ENCODE data around the gene RXFP2. TPM values are rescaled to one million over a fixed set of nuclear protein-coding genes. Genes with fewer than 3 reads are reported as not detected.
A peak's percentile ranks its signal among the peaks of the same experiment; 100 is the strongest.

Gene RXFP2, protein sequence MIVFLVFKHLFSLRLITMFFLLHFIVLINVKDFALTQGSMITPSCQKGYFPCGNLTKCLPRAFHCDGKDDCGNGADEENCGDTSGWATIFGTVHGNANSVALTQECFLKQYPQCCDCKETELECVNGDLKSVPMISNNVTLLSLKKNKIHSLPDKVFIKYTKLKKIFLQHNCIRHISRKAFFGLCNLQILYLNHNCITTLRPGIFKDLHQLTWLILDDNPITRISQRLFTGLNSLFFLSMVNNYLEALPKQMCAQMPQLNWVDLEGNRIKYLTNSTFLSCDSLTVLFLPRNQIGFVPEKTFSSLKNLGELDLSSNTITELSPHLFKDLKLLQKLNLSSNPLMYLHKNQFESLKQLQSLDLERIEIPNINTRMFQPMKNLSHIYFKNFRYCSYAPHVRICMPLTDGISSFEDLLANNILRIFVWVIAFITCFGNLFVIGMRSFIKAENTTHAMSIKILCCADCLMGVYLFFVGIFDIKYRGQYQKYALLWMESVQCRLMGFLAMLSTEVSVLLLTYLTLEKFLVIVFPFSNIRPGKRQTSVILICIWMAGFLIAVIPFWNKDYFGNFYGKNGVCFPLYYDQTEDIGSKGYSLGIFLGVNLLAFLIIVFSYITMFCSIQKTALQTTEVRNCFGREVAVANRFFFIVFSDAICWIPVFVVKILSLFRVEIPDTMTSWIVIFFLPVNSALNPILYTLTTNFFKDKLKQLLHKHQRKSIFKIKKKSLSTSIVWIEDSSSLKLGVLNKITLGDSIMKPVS
- not detected for total RNA-seq

- DNase-seq (ENCODE audit: low spot score): no peak
These were observed at the start of gene RXFP2 for GRCh38 chr13:31739226-31739625. RXFP2 (plus strand) TSS chr13:31739526; CDS start chr13:31739613, 87 bp downstream.

GRCh38 chr13:31697290-31697689 lies 42.0 kb upstream of the RXFP2 start:
- DNase-seq (ENCODE audit: low spot score): no peak

GRCh38 chr13:31699650-31700049 lies 39.7 kb upstream of the RXFP2 start:
- no peak for DNase-seq (ENCODE audit: low spot score)

DNA sequence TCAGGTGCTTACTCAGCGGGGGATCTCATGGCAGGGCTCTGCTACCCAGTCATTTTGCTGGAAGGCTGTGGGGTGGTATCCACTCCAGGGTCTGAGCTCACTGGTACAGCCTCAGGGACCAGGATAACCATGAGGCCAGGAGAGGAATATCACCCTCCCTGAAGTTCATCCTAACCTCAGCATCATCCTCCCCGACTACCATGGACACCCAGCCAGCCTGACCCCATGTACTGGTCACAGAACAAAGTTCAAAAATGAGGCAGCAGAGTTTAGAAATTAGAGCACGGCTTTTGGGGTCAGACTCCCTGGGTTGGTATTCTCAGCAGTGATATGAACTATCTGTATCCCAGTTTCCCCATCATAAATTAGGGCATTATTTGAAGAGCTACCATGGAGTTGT lies 35.5 kb upstream of the RXFP2 start:
- no peak for DNase-seq (ENCODE audit: low spot score)

DNA sequence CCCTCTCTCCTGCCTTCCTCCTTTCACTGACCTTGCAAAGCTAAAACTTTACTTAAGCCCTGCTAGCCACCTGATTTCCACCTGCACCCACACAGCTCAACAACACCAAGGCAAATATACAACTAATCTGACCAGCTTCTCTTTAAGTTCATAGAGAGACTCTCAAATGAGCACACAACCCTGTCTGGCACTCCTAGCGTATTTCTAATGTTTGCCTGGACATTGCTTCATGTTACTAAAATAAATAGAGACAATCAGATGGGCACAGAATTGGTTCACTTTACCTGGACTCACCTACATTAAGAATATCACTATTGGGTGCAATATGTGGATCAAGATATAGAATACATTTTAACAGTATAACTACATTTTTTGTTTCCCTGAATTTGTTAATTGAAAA lies 33.2 kb upstream of the RXFP2 start:
- no peak for DNase-seq (ENCODE audit: low spot score)

DNA sequence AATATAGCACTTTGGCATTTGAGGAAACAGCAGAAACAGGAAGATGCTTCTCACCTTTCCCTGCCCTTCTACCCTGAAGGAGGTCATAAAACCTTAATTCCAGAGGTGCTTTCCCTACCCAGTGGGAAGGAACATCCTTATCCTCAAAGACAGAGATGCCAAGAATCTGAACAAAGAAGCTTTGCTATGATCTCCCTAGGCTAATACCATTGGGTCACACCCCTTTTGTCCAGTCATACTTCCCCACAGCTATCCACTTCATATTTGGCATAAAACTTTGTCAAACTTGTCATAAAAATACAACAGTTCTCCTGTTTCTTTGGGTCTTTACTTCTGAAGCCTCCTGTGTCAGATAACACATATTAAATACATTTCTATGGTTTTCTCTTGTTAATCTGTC lies 21.7 kb upstream of the RXFP2 start:
- no peak for DNase-seq (ENCODE audit: low spot score)

DNA sequence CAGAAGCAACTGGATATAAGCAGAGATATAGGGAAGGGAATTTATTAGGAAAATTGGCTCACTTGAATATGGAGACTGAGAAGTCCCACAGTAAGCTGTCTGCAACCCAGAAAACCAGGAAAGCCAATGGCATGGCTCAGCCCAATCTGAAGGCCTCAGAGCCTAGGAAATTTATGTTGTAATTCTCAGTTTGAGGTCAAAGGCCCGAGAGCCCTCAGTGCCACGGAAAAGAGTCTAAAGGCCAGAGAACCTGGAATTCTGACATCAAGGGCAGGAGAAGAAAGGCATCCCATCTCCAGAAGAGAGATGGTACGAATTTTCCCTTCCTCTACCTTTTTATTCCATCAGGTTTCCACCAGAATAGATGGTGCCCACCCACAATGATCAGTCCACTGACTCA lies 20.1 kb upstream of the RXFP2 start:
- DNase-seq (ENCODE audit: low spot score): no peak

DNA sequence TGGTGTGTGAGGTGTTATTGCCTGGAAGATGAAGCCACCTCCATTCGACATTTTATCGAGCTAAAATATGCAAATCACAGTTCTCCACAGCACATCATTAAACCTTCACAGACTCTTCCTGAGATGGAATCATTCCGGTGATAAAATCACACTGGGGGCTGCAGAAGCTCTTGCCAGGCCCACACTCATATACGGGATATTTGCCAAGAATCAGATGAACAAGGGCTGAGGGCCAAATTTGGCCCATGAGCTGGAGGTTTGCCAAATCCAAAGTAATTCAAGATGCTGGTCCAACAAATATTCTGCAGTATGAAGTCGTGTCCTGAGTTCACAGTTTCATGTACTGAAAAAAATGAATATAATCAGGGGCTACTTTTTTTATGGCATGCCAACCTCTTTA lies 16.7 kb upstream of the RXFP2 start:
- no peak for DNase-seq (ENCODE audit: low spot score)

GRCh38 chr13:31725841-31726240 lies 13.5 kb upstream of the RXFP2 start:
- DNase-seq (ENCODE audit: low spot score): no peak

DNA sequence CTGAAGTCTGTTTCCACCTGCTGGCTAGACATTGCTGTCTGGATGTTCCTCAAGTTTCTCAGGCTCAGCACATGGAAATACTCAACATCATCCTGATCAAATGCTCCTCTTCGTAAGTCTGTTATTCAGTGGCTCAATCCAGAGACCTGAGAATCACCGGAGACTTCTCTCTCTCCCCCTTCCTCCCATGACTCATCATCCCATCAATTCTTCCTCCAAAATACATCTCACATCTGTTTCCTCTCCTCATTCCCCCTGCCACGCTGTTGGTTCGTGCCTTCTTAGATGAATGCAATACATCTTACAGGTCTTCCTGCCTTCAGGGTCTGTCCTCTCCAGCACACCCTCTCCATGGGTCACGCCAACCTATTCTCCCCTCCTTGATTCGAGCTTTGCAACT lies 7.4 kb upstream of the RXFP2 start:
- no peak for DNase-seq (ENCODE audit: low spot score)

GRCh38 chr13:31733066-31733465 lies 6.3 kb upstream of the RXFP2 start:
- no peak for DNase-seq (ENCODE audit: low spot score)

DNA sequence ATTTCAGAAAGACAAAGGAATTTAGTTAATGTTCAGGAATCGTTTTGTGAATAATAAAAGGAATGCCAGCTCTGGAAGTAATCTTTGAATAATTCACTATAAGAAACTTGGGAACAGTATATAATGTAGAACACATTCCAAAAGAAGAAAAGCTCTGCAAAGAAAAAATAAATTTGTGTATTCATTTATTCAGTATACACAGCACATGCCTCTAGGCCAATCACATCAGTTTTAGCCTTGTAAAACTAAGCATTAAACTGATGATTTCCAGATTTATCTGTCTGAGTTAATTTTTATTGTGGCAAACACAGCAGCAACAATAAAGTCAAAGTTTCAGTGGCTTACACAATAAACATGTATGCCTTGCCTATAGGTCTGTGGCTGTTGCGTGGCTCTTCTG lies 5.7 kb upstream of the RXFP2 start:
- DNase-seq (ENCODE audit: low spot score): no peak

DNA sequence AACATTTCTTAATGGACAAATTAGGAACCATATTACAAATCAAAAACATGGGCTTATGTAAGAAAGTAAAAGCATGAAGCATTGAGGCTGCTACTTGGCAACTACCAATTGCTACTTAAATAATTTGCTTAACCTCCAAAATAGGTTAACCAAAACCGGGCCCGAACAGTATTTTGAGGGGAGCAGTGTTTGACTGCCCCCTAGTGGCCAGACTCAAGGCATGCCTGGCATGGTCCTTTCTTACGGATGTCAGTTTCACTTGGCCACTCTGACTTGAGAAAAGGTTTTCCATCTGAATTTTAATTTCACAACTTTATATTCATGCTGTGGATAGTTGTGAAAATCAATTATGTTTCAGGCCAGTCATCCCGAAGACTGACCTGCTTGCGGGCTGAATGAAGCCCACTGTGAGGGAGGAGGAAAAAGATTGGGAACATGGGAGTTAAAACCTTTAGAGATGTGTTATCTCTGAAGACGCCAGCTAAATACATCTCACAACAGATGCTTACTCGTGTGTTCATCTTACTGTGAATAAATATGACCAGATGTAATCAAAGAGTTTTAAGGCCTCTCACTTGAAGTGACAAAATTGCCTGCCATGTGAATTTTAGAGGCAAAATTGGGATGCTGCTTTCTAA lies 2.9 kb downstream of the RXFP2 start:
- DNase-seq (ENCODE audit: low spot score): peak; percentile 80

GRCh38 chr13:31747291-31747690 lies 8.0 kb downstream of the RXFP2 start:
- DNase-seq (ENCODE audit: low spot score): no peak

DNA sequence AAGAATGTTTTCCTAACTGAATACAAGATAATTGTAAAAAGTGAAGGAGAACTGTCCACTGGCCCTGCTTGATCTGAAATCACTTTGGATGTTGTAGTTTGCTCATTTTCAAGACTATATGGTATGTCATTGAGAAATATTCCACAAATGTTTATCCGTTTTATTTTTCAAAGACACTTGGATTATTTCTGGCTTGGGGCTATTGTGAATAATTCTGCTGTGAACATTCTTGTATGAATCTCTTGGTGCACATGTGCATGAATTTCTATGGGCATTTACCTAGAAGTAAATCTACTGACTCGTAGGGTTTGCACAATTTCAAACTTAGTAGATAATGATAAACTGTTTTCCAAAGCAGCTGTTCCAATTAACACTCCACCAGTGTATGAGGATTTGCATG lies 8.6 kb downstream of the RXFP2 start:
- DNase-seq (ENCODE audit: low spot score): no peak

DNA sequence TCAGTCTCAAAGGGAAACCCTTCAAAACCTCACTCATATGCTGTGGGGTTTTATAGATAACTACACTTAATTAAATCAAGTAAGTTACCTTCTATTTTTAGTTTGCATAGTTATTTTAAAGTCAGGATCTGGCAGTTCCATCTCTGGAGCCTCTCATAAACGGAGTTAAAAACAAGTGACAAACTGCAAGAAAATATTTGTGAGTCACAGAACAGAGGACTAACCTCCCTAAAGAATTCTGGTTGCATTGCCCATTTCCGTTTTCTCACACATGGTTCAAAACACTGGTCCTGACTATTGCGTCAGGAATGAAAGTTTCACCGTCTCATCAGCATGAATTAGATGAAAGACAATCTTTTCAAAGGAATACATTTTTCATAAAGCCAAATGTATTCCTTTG lies 10.6 kb downstream of the RXFP2 start:
- no peak for DNase-seq (ENCODE audit: low spot score)

DNA sequence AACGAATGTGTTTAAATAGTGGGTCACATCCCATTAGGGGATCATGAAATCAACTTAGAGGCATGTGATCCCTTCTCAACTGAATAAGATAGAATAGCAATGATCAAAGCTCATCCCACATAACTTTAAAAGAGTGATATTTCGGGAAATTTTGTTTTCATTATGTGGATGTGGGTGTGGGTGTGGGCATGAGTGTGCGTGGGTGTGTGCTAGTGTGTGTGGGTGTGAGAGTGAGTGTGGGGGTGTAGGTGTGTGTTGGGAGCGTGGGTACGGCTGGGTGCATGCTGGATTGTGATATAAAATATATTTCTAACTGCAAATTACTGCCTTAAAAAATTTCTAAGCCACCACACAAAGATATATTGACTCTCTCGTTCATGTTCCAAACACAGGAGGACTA lies 15.9 kb downstream of the RXFP2 start:
- DNase-seq (ENCODE audit: low spot score): no peak

- no peak for DNase-seq (ENCODE audit: low spot score)
These were observed 16.5 kb downstream of the RXFP2 start for GRCh38 chr13:31755803-31756212.

- no peak for DNase-seq (ENCODE audit: low spot score)
These were observed 17.0 kb downstream of the RXFP2 start for GRCh38 chr13:31756346-31756745.

DNA sequence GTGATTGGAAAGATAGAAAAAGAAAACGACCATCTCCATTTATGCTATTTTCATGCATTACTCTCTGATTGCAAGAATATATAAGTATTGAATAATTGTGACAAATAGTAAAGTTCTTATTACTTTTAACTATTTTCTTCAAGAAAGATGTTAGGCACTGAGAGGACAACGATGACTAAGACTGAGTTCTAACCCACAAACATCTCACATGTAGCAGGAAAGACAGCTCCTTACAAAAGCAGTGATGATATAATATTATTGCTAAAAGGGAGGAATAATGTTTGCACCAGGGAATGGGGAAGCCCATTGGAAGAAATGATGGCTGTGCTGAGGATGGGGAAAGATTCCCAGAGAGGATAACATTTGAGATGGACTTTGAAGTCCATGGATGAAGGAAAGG lies 22.6 kb downstream of the RXFP2 start:
- DNase-seq (ENCODE audit: low spot score): no peak

- DNase-seq (ENCODE audit: low spot score): no peak
These were observed 25.2 kb downstream of the RXFP2 start for GRCh38 chr13:31764556-31764955.

DNA sequence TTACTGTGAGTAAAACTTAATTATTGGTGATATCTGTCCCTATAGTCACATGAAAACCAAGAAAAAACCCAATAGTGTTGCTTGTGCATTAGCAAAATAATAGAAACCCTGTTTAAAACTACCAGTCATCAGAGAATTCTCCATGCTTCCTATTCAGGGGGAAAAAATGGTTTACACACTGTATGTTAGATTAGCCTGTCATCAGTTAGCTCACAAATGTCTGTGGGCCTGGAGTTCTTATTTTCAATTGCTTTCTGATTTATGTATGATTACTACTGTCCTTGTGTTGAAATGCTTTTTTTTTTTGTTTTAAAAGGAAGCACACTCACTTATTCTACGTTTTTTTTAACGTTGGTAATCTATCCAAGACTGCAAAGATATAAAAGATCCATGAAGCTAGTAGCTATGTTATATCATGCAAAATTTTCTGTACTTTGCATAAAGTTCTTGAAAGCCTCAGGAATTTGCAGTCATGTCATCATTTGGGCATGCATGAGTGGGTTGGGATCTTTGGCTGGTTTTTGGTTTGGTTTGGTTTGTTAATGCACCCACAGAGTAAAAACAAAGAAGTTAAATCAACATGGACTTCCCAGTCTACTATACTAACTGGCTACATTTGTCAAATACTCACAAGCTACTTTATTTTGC lies 25.9 kb downstream of the RXFP2 start:
- no peak for DNase-seq (ENCODE audit: low spot score)

Measured in ureter (tissue), 1 donor.